KOPT-K1 (cell line): ENCODE results near the gene RAB6B.

Source experiments
- H3K27ac ChIP-seq: fragments of 200-600 bp; sonication (generic); 2 replicates; pipeline ENCODE4 v1.5.1; 2016; ENCODE audit warnings: antibody characterized with exemption, mild to moderate bottlenecking, low read depth, low read length; ENCODE audit not compliant: poor library complexity, severe bottlenecking
- H3K36me3 ChIP-seq: fragments of 200-600 bp; sonication (generic); 2 replicates; pipeline ENCODE4 v1.5.1; 2017; ENCODE audit warnings: antibody characterized with exemption, mild to moderate bottlenecking, low read length, moderate library complexity; ENCODE audit not compliant: insufficient read depth
- H3K9me3 ChIP-seq: fragments of 200-600 bp; sonication (generic); 2 replicates; pipeline ENCODE4 v1.5.1; 2017; ENCODE audit warnings: antibody characterized with exemption, low read length, mild to moderate bottlenecking; ENCODE audit not compliant: insufficient read depth, poor library complexity, severe bottlenecking

RAB6B gene

GRCh38 chr3:133881939-133882825, 13.5 kb downstream of the RAB6B start:
- peaks cover 4% of the 10 kb centered on the region for H3K9me3 ChIP-seq
- no peak overlapping the region for H3K27ac ChIP-seq
- H3K36me3 ChIP-seq = no peaks in the 10 kb centered on the region

- no peaks in the 10 kb centered on the region for H3K36me3 ChIP-seq
- H3K27ac ChIP-seq = no peak overlapping the region
- peaks cover 4% of the 10 kb centered on the region for H3K9me3 ChIP-seq
These were observed 14.2 kb downstream of the RAB6B start for GRCh38 chr3:133881492-133881891.

- no peaks in the 10 kb centered on the region for H3K36me3 ChIP-seq
- H3K9me3 ChIP-seq = peaks cover 4% of the 10 kb centered on the region
- no peak overlapping the region for H3K27ac ChIP-seq
These were observed 14.7 kb downstream of the RAB6B start for GRCh38 chr3:133880886-133881455.

GRCh38 chr3:133880287-133880686, 15.4 kb downstream of the RAB6B start:
- H3K27ac ChIP-seq = no peak overlapping the region
- H3K36me3 ChIP-seq = no peaks in the 10 kb centered on the region
- H3K9me3 ChIP-seq = peaks cover 4% of the 10 kb centered on the region

- peaks cover 4% of the 10 kb centered on the region for H3K9me3 ChIP-seq
- no peak overlapping the region for H3K27ac ChIP-seq
- H3K36me3 ChIP-seq = no peaks in the 10 kb centered on the region
These were observed 17.2 kb downstream of the RAB6B start for GRCh38 chr3:133878518-133878917.

GRCh38 chr3:133877221-133877620, 18.5 kb downstream of the RAB6B start:
- Histone ChIP-seq H3K27ac (no peak overlapping the region), H3K36me3 (no peaks in the 10 kb centered on the region), H3K9me3 (peaks cover 4% of the 10 kb centered on the region)

- H3K27ac ChIP-seq = no peak overlapping the region
- no peaks in the 10 kb centered on the region for H3K36me3 ChIP-seq
- H3K9me3 ChIP-seq = peaks cover 4% of the 10 kb centered on the region
These were observed 20.8 kb downstream of the RAB6B start for GRCh38 chr3:133874761-133875438.

GRCh38 chr3:133874344-133874743, 21.3 kb downstream of the RAB6B start:
- Histone ChIP-seq H3K27ac (no peak overlapping the region), H3K36me3 (no peaks in the 10 kb centered on the region), H3K9me3 (peaks cover 4% of the 10 kb centered on the region)

GRCh38 chr3:133872781-133873180, 22.9 kb downstream of the RAB6B start:
- Histone ChIP-seq H3K9me3 (no peaks in the 10 kb centered on the region), H3K36me3 (no peaks in the 10 kb centered on the region), H3K27ac (no peak overlapping the region)

- Histone ChIP-seq H3K27ac (no peak overlapping the region), H3K9me3 (no peaks in the 10 kb centered on the region), H3K36me3 (no peaks in the 10 kb centered on the region)
These were observed 23.5 kb downstream of the RAB6B start for GRCh38 chr3:133872161-133872560.

GRCh38 chr3:133871368-133872090, 24.2 kb downstream of the RAB6B start:
- Histone ChIP-seq H3K9me3 (no peaks in the 10 kb centered on the region), H3K27ac (no peak overlapping the region), H3K36me3 (no peaks in the 10 kb centered on the region)

GRCh38 chr3:133870822-133871221, 24.9 kb downstream of the RAB6B start:
- Histone ChIP-seq H3K36me3 (no peaks in the 10 kb centered on the region), H3K27ac (no peak overlapping the region), H3K9me3 (no peaks in the 10 kb centered on the region)

- Histone ChIP-seq H3K9me3 (no peaks in the 10 kb centered on the region), H3K27ac (no peak overlapping the region)
These were observed 26.1 kb downstream of the RAB6B start for GRCh38 chr3:133869586-133869985.

GRCh38 chr3:133868758-133869475, 26.8 kb downstream of the RAB6B start:
- H3K36me3 ChIP-seq = no peaks in the 10 kb centered on the region
- H3K9me3 ChIP-seq = no peaks in the 10 kb centered on the region
- no peak overlapping the region for H3K27ac ChIP-seq

More at GRCh38 chr3:133869586-133869985, 26.1 kb downstream of the RAB6B start:
- H3K36me3 ChIP-seq = no peaks in the 10 kb centered on the region
